HEK293 (cell line): ENCODE data around the gene ERVK3-1.
A peak's percentile ranks its signal among the peaks of the same experiment; 100 is the strongest.

Experiments used
- CTCF ChIA-PET: fragments of 350-600 bp; formaldehyde crosslinking; extraction: SDS; loops from one replicate; lab custom pipeline; 2021; ENCODE audit warnings: antibody characterized with exemption; lab: Yijun Ruan, JAX
- POLR2A ChIA-PET: fragments of 300-600 bp; formaldehyde crosslinking; extraction: SDS; loops from one replicate; lab custom pipeline; 2020; ENCODE audit warnings: antibody characterized with exemption, inconsistent platforms; lab: Yijun Ruan, JAX
- H3K27ac ChIP-seq: fragments of 200-500 bp; sonication (Bioruptor generic); 2 replicates; pipeline ENCODE4 v1.5.1; 2014; ENCODE audit warnings: low read depth, low read length, control low read depth, inconsistent platforms; ENCODE audit errors: extremely low read depth
- H3K36me3 ChIP-seq, 2 experiments: fragments of 200-500 bp in 1 of 2; sonication (Bioruptor generic) in 1 of 2; 1 replicate in 1 of 2; 2 replicates in 1 of 2; pipeline ENCODE4 v1.5.1; 2014 to 2017; ENCODE audit warnings: inconsistent platforms in 2 of 2, low read length in 2 of 2; ENCODE audit not compliant: control insufficient read depth in 2 of 2, insufficient read depth in 1 of 2
- H3K4me1 ChIP-seq: fragments of 200-500 bp; sonication (Bioruptor generic); 2 replicates; pipeline ENCODE4 v1.5.1; 2014; ENCODE audit warnings: mild to moderate bottlenecking, low read length, inconsistent platforms; ENCODE audit not compliant: control insufficient read depth, insufficient read depth
- H3K4me3 ChIP-seq: 2 replicates; pipeline ENCODE4 v1.5.1; 2011; ENCODE audit warnings: low read depth, mild to moderate bottlenecking, control low read depth, low read length, moderate library complexity
- H3K9me3 ChIP-seq: fragments of 200-500 bp; sonication (Bioruptor generic); 2 replicates; pipeline ENCODE4 v1.5.1; 2014; ENCODE audit warnings: low read depth, low read length, inconsistent platforms; ENCODE audit not compliant: control insufficient read depth, insufficient read depth
- BCL11A ChIP-seq: fragments of 450-650 bp; formaldehyde crosslinking; IDR thresholded peaks from 2 replicates; pipeline ENCODE4 v1.5.1; 2016; ENCODE audit warnings: low read depth, missing biosample characterization, missing genetic modification characterization
- HOXD13 ChIP-seq: sonication (generic); formaldehyde crosslinking; IDR thresholded peaks from 2 replicates; pipeline ENCODE4 v1.8.0; 2022; ENCODE audit warnings: missing genetic modification reagents, borderline replicate concordance
- KLF16 ChIP-seq: fragments of 450-650 bp; formaldehyde crosslinking; IDR thresholded peaks from 2 replicates; pipeline ENCODE4 v1.5.1; 2017; ENCODE audit warnings: missing biosample characterization, missing genetic modification characterization
- MZF1 ChIP-seq: fragments of 450-650 bp; formaldehyde crosslinking; IDR thresholded peaks from 2 replicates; pipeline ENCODE4 v1.5.1; 2017; ENCODE audit warnings: missing biosample characterization, missing genetic modification characterization, borderline replicate concordance
- PRDM1 ChIP-seq: fragments of 450-650 bp; formaldehyde crosslinking; IDR thresholded peaks from 2 replicates; pipeline ENCODE4; 2016; ENCODE audit warnings: missing biosample characterization, missing genetic modification characterization
- REST ChIP-seq: fragments of 450-650 bp; formaldehyde crosslinking; IDR thresholded peaks from 2 replicates; pipeline ENCODE4 v1.5.1; 2016; ENCODE audit warnings: missing biosample characterization, missing genetic modification characterization
- SP2 ChIP-seq: fragments of 450-650 bp; formaldehyde crosslinking; IDR thresholded peaks from 2 replicates; pipeline ENCODE4 v1.5.1; 2016; ENCODE audit warnings: missing biosample characterization, missing genetic modification characterization
- YY1 ChIP-seq: fragments of 450-650 bp; formaldehyde crosslinking; IDR thresholded peaks from 2 replicates; pipeline ENCODE4 v1.5.1; 2018; ENCODE audit warnings: missing biosample characterization, missing genetic modification characterization
- ZEB2 ChIP-seq: fragments of 450-650 bp; formaldehyde crosslinking; IDR thresholded peaks from 2 replicates; pipeline ENCODE4 v1.5.1; 2016; ENCODE audit warnings: missing biosample characterization, missing genetic modification characterization
- ZFP37 ChIP-seq: fragments of 450-650 bp; formaldehyde crosslinking; IDR thresholded peaks from 2 replicates; pipeline ENCODE4 v1.5.1; 2016; ENCODE audit warnings: missing biosample characterization, missing genetic modification characterization
- ZNF184 ChIP-seq: fragments of 450-650 bp; IDR thresholded peaks from 2 replicates; pipeline ENCODE4 v1.5.1; 2018; ENCODE audit warnings: missing biosample characterization, mild to moderate bottlenecking, missing genetic modification characterization
- ZNF221 ChIP-seq: fragments of 450-650 bp; formaldehyde crosslinking; IDR thresholded peaks from 2 replicates; pipeline ENCODE4 v1.5.1; 2017; ENCODE audit warnings: missing biosample characterization, missing genetic modification characterization, borderline replicate concordance
- ZNF248 ChIP-seq: fragments of 450-650 bp; formaldehyde crosslinking; IDR thresholded peaks from 2 replicates; pipeline ENCODE4 v1.5.1; 2017; ENCODE audit warnings: missing biosample characterization, missing genetic modification characterization
- ZNF266 ChIP-seq: fragments of 450-650 bp; formaldehyde crosslinking; IDR thresholded peaks from 2 replicates; pipeline ENCODE4 v1.5.1; 2016; ENCODE audit warnings: missing biosample characterization, missing genetic modification characterization, low read depth
- ZNF274 ChIP-seq, 2 experiments: fragments of 200-500 bp in 1 of 2; fragments of 450-650 bp in 1 of 2; sonication (Bioruptor generic) in 1 of 2; formaldehyde crosslinking in 1 of 2; IDR thresholded peaks; 2 replicates each; pipeline versions ENCODE4 v1.5.1 to v1.6.1; 2014 to 2016; ENCODE audit warnings: borderline replicate concordance in 1 of 2, inconsistent platforms in 1 of 2, low read length in 1 of 2, missing biosample characterization in 1 of 2, missing genetic modification characterization in 1 of 2
- ZNF311 ChIP-seq: fragments of 450-650 bp; formaldehyde crosslinking; IDR thresholded peaks from 2 replicates; pipeline ENCODE4 v1.5.1; 2017; ENCODE audit warnings: missing biosample characterization, missing genetic modification characterization, borderline replicate concordance
- ZNF398 ChIP-seq: fragments of 450-650 bp; formaldehyde crosslinking; IDR thresholded peaks from 2 replicates; pipeline ENCODE4 v1.5.1; 2017; ENCODE audit warnings: missing biosample characterization, missing genetic modification characterization
- ZNF404 ChIP-seq: fragments of 450-650 bp; formaldehyde crosslinking; IDR thresholded peaks from 2 replicates; pipeline ENCODE4 v1.5.1; 2017; ENCODE audit warnings: missing biosample characterization, missing genetic modification characterization
- ZNF530 ChIP-seq: fragments of 450-650 bp; formaldehyde crosslinking; IDR thresholded peaks from 2 replicates; pipeline ENCODE4 v1.5.1; 2016; ENCODE audit warnings: low read depth, missing biosample characterization, missing genetic modification characterization
- ZNF610 ChIP-seq: fragments of 450-650 bp; formaldehyde crosslinking; IDR thresholded peaks from 2 replicates; pipeline ENCODE4 v1.5.1; 2016; ENCODE audit warnings: missing biosample characterization, missing genetic modification characterization, borderline replicate concordance
- ZNF621 ChIP-seq: fragments of 450-650 bp; formaldehyde crosslinking; IDR thresholded peaks from 2 replicates; pipeline ENCODE4 v1.5.1; 2017; ENCODE audit warnings: missing biosample characterization, missing genetic modification characterization
- ZNF629 ChIP-seq: fragments of 450-650 bp; formaldehyde crosslinking; IDR thresholded peaks from 2 replicates; pipeline ENCODE4 v1.5.1; 2017; ENCODE audit warnings: missing biosample characterization, missing genetic modification characterization
- ZNF76 ChIP-seq: fragments of 450-650 bp; formaldehyde crosslinking; IDR thresholded peaks from 2 replicates; pipeline ENCODE4; 2016; ENCODE audit warnings: low read depth, missing biosample characterization, missing genetic modification characterization, borderline replicate concordance
- ZNF843 ChIP-seq: fragments of 450-650 bp; formaldehyde crosslinking; IDR thresholded peaks from 2 replicates; pipeline ENCODE4 v1.5.1; 2016; ENCODE audit warnings: missing biosample characterization, missing genetic modification characterization
- ZSCAN30 ChIP-seq: fragments of 450-650 bp; IDR thresholded peaks from 2 replicates; pipeline ENCODE4 v1.5.1; 2018; ENCODE audit warnings: missing biosample characterization, mild to moderate bottlenecking, missing genetic modification characterization, moderate library complexity
- TF ChIP-seq, protein P1 (sequence below): fragments of 450-650 bp; formaldehyde crosslinking; IDR thresholded peaks from 2 replicates; pipeline ENCODE4 v1.5.1; 2016; ENCODE audit warnings: missing biosample characterization, missing genetic modification characterization
- TF ChIP-seq, protein P2 (sequence below): fragments of 450-650 bp; formaldehyde crosslinking; IDR thresholded peaks from 2 replicates; pipeline ENCODE4 v1.5.1; 2017; ENCODE audit warnings: missing biosample characterization, mild to moderate bottlenecking, missing genetic modification characterization, moderate library complexity

The ERVK3-1 gene

GRCh38 chr19:58305065-58305931 is at the start of gene ERVK3-1:
TSS of gene ERVK3-1 (plus strand) at chr19:58305377. CDS start at chr19:58312169, 6,792 bp downstream.
- Histone ChIP-seq H3K4me3 (peak within 1 kb of the TSS; percentile 96), H3K9me3 (no peaks in the 10 kb centered on the region), H3K4me1 (no peaks in the 10 kb centered on the region), H3K27ac (peak within 1 kb of the TSS; percentile 67), H3K36me3 (peaks cover 39 to 57% of the 10 kb centered on the region in 2 experiments)
- POLR2A ChIA-PET: interaction anchor here (0.6 to 2.3 kb wide), 12 partner anchors 8 to 215 kb away, joined by 3 to 11 read pairs (median 4); partner anchors contain the start of genes ZBTB45, ZNF497, ZNF584 and ZNF8
- CTCF ChIA-PET: interaction anchor here (0.8 kb wide), 1 partner anchor 14 kb away, joined by 3 read pairs; no protein-coding TSS in a partner anchor
- TF ChIP-seq ZNF274 (IDR thresholded peaks at IDR 0.05; ENCODE audit: low read length) (no peak), ZNF274 (tag by site-specific recombination; IDR thresholded peaks at IDR 0.05; ENCODE audit: borderline replicate concordance) (no peak), ZNF184 (no peak), ZNF530 (tag by site-specific recombination) (no peak), HOXD13 (CRISPR knock-in tag) (no peak), REST (tag by site-specific recombination) (0 out of 2 replicates have a peak, but pooled peaks have one; percentile 49), ZNF610 (tag by site-specific recombination) (peak; percentile 87), ZNF843 (peak; percentile 79; the same call in 1 of the 2 replicates), ZNF266 (tag by site-specific recombination) (no peak), ZNF221 (no peak), ZEB2 (tag by site-specific recombination) (peak; percentile 73), ZNF629 (tag by site-specific recombination) (peak; percentile 94), ZNF398 (tag by site-specific recombination) (peak; percentile 51), KLF16 (peak; percentile 89), ZNF311 (tag by site-specific recombination) (no peak), PRDM1 (tag by site-specific recombination) (no peak), ZFP37 (tag by site-specific recombination) (peak; percentile 96), ZNF76 (peak; percentile 98), ZNF621 (tag by site-specific recombination) (no peak), BCL11A (tag by site-specific recombination) (no peak), SP2 (tag by site-specific recombination) (peak; percentile 77), ZNF248 (no peak), ZNF404 (tag by site-specific recombination) (no peak), ZSCAN30 (tag by site-specific recombination) (0 out of 2 replicates have a peak, but pooled peaks have one; percentile 58), MZF1 (0 out of 2 replicates have a peak, but pooled peaks have one; percentile 9), YY1 (tag by site-specific recombination) (peak; percentile 37; the same call in 1 of the 2 replicates)
- TF ChIP-seq, protein P1, sequence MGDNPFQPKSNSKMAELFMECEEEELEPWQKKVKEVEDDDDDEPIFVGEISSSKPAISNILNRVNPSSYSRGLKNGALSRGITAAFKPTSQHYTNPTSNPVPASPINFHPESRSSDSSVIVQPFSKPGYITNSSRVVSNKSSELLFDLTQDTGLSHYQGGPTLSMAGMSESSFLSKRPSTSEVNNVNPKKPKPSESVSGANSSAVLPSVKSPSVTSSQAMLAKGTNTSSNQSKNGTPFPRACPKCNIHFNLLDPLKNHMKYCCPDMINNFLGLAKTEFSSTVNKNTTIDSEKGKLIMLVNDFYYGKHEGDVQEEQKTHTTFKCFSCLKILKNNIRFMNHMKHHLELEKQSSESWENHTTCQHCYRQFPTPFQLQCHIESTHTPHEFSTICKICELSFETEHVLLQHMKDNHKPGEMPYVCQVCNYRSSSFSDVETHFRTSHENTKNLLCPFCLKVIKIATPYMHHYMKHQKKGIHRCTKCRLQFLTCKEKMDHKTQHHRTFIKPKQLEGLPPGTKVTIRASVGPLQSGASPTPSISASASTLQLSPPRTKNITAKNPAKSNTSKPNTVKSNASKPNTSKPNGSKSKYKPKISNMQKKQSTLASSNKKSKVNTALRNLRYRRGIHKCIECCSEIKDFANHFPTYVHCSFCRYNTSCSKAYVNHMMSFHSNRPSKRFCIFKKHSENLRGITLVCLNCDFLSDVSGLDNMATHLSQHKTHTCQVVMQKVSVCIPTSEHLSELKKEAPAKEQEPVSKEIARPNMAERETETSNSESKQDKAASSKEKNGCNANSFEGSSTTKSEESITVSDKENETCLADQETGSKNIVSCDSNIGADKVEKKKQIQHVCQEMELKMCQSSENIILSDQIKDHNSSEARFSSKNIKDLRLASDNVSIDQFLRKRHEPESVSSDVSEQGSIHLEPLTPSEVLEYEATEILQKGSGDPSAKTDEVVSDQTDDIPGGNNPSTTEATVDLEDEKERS (tag by site-specific recombination): no peak
- TF ChIP-seq, protein P2, sequence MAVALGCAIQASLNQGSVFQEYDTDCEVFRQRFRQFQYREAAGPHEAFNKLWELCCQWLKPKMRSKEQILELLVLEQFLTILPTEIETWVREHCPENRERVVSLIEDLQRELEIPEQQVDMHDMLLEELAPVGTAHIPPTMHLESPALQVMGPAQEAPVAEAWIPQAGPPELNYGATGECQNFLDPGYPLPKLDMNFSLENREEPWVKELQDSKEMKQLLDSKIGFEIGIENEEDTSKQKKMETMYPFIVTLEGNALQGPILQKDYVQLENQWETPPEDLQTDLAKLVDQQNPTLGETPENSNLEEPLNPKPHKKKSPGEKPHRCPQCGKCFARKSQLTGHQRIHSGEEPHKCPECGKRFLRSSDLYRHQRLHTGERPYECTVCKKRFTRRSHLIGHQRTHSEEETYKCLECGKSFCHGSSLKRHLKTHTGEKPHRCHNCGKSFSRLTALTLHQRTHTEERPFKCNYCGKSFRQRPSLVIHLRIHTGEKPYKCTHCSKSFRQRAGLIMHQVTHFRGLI (tag by site-specific recombination): peak; percentile 26
